Astrocyte (in vitro differentiated cells and primary cell): ENCODE measurements around the gene EYA2.

Experiments used
- CTCF ChIP-seq: IDR thresholded peaks from 2 replicates; pipeline ENCODE4 v1.5.1; 2011; ENCODE audit warnings: low read depth, mild to moderate bottlenecking, inconsistent platforms, low read length, moderate library complexity; ENCODE audit not compliant: insufficient read depth
- EZH2 ChIP-seq: IDR thresholded peaks from 2 replicates; pipeline ENCODE4 v1.6.1; 2012; ENCODE audit warnings: mild to moderate bottlenecking, low read length, inconsistent platforms; ENCODE audit not compliant: insufficient read depth

- TF ChIP-seq CTCF (no peak), EZH2 (no peak)
Observed at GRCh38 chr20:46936415-46937156, 41.9 kb downstream of the EYA2 start.
